ENCODE results near the gene ARHGEF10L.

The ARHGEF10L gene

GRCh38 chr1:17538010-17538409 lies 1.5 kb upstream of the ARHGEF10L start:
- ATAC-seq = no peak
- no peak for DNase-seq
- Mint-ChIP-seq H3K27ac (no peak overlapping the region), H3K4me3 (no peak overlapping the region), H3K27me3 (peaks cover 63% of the 10 kb centered on the region), H3K4me1 (peaks cover 21% of the 10 kb centered on the region), H3K9me3 (no peaks in the 10 kb centered on the region)

- H3K27me3 Mint-ChIP-seq = peaks cover 63% of the 10 kb centered on the region
- H3K27ac Mint-ChIP-seq = no peak overlapping the region
- peak overlapping the region; percentile 74 to 77 for H3K4me3 Mint-ChIP-seq
- peaks cover 21% of the 10 kb centered on the region for H3K4me1 Mint-ChIP-seq
- no peak for DNase-seq
- no peaks in the 10 kb centered on the region for H3K9me3 Mint-ChIP-seq
- ATAC-seq = no peak
Measured at GRCh38 chr1:17538428-17539117, 925 bp upstream of the ARHGEF10L start.

GRCh38 chr1:17539118-17539476 lies 401 bp upstream of the ARHGEF10L start:
- H3K4me1 Mint-ChIP-seq = peaks cover 21% of the 10 kb centered on the region
- H3K9me3 Mint-ChIP-seq = no peaks in the 10 kb centered on the region
- DNase-seq (no peak), ATAC-seq (no peak)
- H3K4me3 Mint-ChIP-seq = peak overlapping the region; percentile 74 to 77
- H3K27ac Mint-ChIP-seq = no peak overlapping the region
- peaks cover 63% of the 10 kb centered on the region for H3K27me3 Mint-ChIP-seq

GRCh38 chr1:17540255-17541001 lies 930 bp downstream of the ARHGEF10L start:
- no peak overlapping the region for H3K27ac Mint-ChIP-seq
- DNase-seq (no peak), ATAC-seq (no peak)
- no peaks in the 10 kb centered on the region for H3K9me3 Mint-ChIP-seq
- peaks cover 21% of the 10 kb centered on the region for H3K4me1 Mint-ChIP-seq
- peak overlapping the region; percentile 61 to 70 for H3K4me3 Mint-ChIP-seq
- H3K27me3 Mint-ChIP-seq = peaks cover 75% of the 10 kb centered on the region

GRCh38 chr1:17542645-17543044 lies 3.1 kb downstream of the ARHGEF10L start:
- H3K4me3 Mint-ChIP-seq = no peak overlapping the region
- peaks cover 21% of the 10 kb centered on the region for H3K4me1 Mint-ChIP-seq

GRCh38 chr1:17544776-17545350 lies 5.4 kb downstream of the ARHGEF10L start:
- DNase-seq (no peak), ATAC-seq (no peak)
- Mint-ChIP-seq H3K9me3 (no peaks in the 10 kb centered on the region), H3K27me3 (peaks cover 58% of the 10 kb centered on the region), H3K27ac (no peak overlapping the region), H3K4me1 (peaks cover 14% of the 10 kb centered on the region), H3K4me3 (no peak overlapping the region)

More at GRCh38 chr1:17542645-17543044, 3.1 kb downstream of the ARHGEF10L start:
- H3K27me3 Mint-ChIP-seq = peaks cover 67% of the 10 kb centered on the region
- no peak overlapping the region for H3K27ac Mint-ChIP-seq
- no peak for ATAC-seq
- no peaks in the 10 kb centered on the region for H3K9me3 Mint-ChIP-seq
- no peak for DNase-seq

GRCh38 chr1:17545356-17545755 lies 5.9 kb downstream of the ARHGEF10L start:
- ATAC-seq (no peak), DNase-seq (no peak)
- no peak overlapping the region for H3K4me3 Mint-ChIP-seq
- no peak overlapping the region for H3K27ac Mint-ChIP-seq
- peaks cover 58% of the 10 kb centered on the region for H3K27me3 Mint-ChIP-seq
- H3K9me3 Mint-ChIP-seq = no peaks in the 10 kb centered on the region
- H3K4me1 Mint-ChIP-seq = peaks cover 9% of the 10 kb centered on the region

- H3K4me3 Mint-ChIP-seq = no peak overlapping the region
- H3K9me3 Mint-ChIP-seq = no peaks in the 10 kb centered on the region
- no peak overlapping the region for H3K27ac Mint-ChIP-seq
- no peak for ATAC-seq
- peaks cover 57% of the 10 kb centered on the region for H3K27me3 Mint-ChIP-seq
- H3K4me1 Mint-ChIP-seq = no peaks in the 10 kb centered on the region
- DNase-seq = no peak
Measured at GRCh38 chr1:17546946-17547670, 7.6 kb downstream of the ARHGEF10L start.

- Mint-ChIP-seq H3K27me3 (peaks cover 71% of the 10 kb centered on the region), H3K27ac (no peak overlapping the region), H3K4me1 (no peaks in the 10 kb centered on the region), H3K4me3 (no peak overlapping the region), H3K9me3 (no peaks in the 10 kb centered on the region)
- DNase-seq = no peak
- ATAC-seq = no peak
Measured at GRCh38 chr1:17549384-17549783, 9.9 kb downstream of the ARHGEF10L start.

GRCh38 chr1:17550729-17551584 lies 11.5 kb downstream of the ARHGEF10L start:
- ATAC-seq (no peak), DNase-seq (no peak)
- Mint-ChIP-seq H3K27ac (no peak overlapping the region), H3K27me3 (peaks cover 65% of the 10 kb centered on the region), H3K9me3 (no peaks in the 10 kb centered on the region), H3K4me3 (no peak overlapping the region), H3K4me1 (no peaks in the 10 kb centered on the region)

GRCh38 chr1:17551755-17552234 lies 12.3 kb downstream of the ARHGEF10L start:
- H3K27ac Mint-ChIP-seq = no peak overlapping the region
- H3K4me1 Mint-ChIP-seq = no peaks in the 10 kb centered on the region
- no peaks in the 10 kb centered on the region for H3K9me3 Mint-ChIP-seq
- no peak for DNase-seq
- H3K4me3 Mint-ChIP-seq = no peak overlapping the region
- ATAC-seq = no peak
- H3K27me3 Mint-ChIP-seq = peaks cover 59% of the 10 kb centered on the region

GRCh38 chr1:17553975-17554700 lies 14.6 kb downstream of the ARHGEF10L start:
- Mint-ChIP-seq H3K27ac (peak overlapping the region in 1 of 2 donors; percentile 83), H3K4me1 (no peaks in the 10 kb centered on the region), H3K9me3 (no peaks in the 10 kb centered on the region), H3K4me3 (no peak overlapping the region), H3K27me3 (peaks cover 53% of the 10 kb centered on the region)
- no peak for DNase-seq
- no peak for ATAC-seq

GRCh38 chr1:17554954-17555353 lies 15.5 kb downstream of the ARHGEF10L start:
- DNase-seq (no peak), ATAC-seq (no peak)
- Mint-ChIP-seq H3K9me3 (no peaks in the 10 kb centered on the region), H3K27ac (no peak overlapping the region), H3K27me3 (peaks cover 45% of the 10 kb centered on the region), H3K4me1 (no peaks in the 10 kb centered on the region), H3K4me3 (no peak overlapping the region)

GRCh38 chr1:17557986-17558385 lies 18.5 kb downstream of the ARHGEF10L start:
- DNase-seq (no peak), ATAC-seq (no peak)
- no peaks in the 10 kb centered on the region for H3K9me3 Mint-ChIP-seq
- H3K27me3 Mint-ChIP-seq = peaks cover 26% of the 10 kb centered on the region
- no peak overlapping the region for H3K4me3 Mint-ChIP-seq
- no peak overlapping the region for H3K27ac Mint-ChIP-seq
- H3K4me1 Mint-ChIP-seq = no peaks in the 10 kb centered on the region
